OCI-LY3 (cell line): ENCODE data around the gene ARID1B.

Experiments
- H2AFZ ChIP-seq: fragments of 200-600, 300-600 bp; shearing (Covaris generic); 2 replicates; pipeline ENCODE4 v1.6.0; 2014; ENCODE audit warnings: antibody characterized with exemption, low read depth, low read length
- H3K27ac ChIP-seq: fragments of 200-600, 300-600 bp; sonication (generic); 2 replicates; pipeline ENCODE4 v1.5.1; 2014; ENCODE audit warnings: mild to moderate bottlenecking, low read length, moderate library complexity, mixed read lengths
- H3K27me3 ChIP-seq: fragments of 200-600, 300-600 bp; sonication (generic); 2 replicates; pipeline ENCODE4 v1.6.1; 2014; ENCODE audit warnings: low read depth, low read length, mixed read lengths
- H3K36me3 ChIP-seq: fragments of 200-600, 300-600 bp; sonication (generic); replicated peaks from 2 replicates; pipeline ENCODE3; 2014; ENCODE audit warnings: low read depth, low read length, mixed read lengths
- H3K4me1 ChIP-seq: fragments of 300-600, 200-600 bp; sonication (generic); 2 replicates; pipeline ENCODE4 v1.6.1; 2014; ENCODE audit warnings: low read length, mixed read lengths
- H3K4me2 ChIP-seq: fragments of 200-600, 300-600 bp; sonication (generic); 2 replicates; pipeline ENCODE4 v1.6.1; 2014; ENCODE audit warnings: low read length, mixed read lengths
- H3K4me3 ChIP-seq: fragments of 300-600, 200-600 bp; sonication (generic); 2 replicates; pipeline ENCODE4 v1.5.1; 2014; ENCODE audit warnings: antibody characterized with exemption, mild to moderate bottlenecking, low read length, moderate library complexity
- H3K79me2 ChIP-seq: fragments of 300-600, 200-600 bp; shearing (Covaris generic); 2 replicates; pipeline ENCODE4 v1.6.1; 2014; ENCODE audit warnings: mild to moderate bottlenecking, low read length, mixed read lengths
- H3K9ac ChIP-seq: fragments of 300-600, 200-600 bp; shearing (Covaris generic); 2 replicates; pipeline ENCODE4 v1.6.0; 2014; ENCODE audit warnings: mild to moderate bottlenecking, low read length, moderate library complexity
- H3K9me3 ChIP-seq: fragments of 200-600, 300-600 bp; shearing (Covaris generic); 2 replicates; pipeline ENCODE4 v1.6.1; 2014; ENCODE audit warnings: low read length, mixed read lengths; ENCODE audit not compliant: insufficient read depth
- H4K20me1 ChIP-seq: fragments of 200-600, 300-600 bp; sonication (generic); 2 replicates; pipeline ENCODE4 v1.6.1; 2016; ENCODE audit warnings: low read length, mixed read lengths; ENCODE audit not compliant: insufficient read depth
- EZH2phosphoT487 ChIP-seq: fragments of 200-600 bp; shearing (Covaris generic); IDR thresholded peaks from 2 replicates; pipeline ENCODE4 v1.6.1; 2018; ENCODE audit warnings: antibody characterized with exemption, mixed run types, low read depth
- TF ChIP-seq, protein P1 (sequence below): fragments of 200-600, 300-600 bp; sonication (generic); IDR thresholded peaks from 2 replicates; pipeline ENCODE4 v1.5.1; 2014; ENCODE audit warnings: antibody characterized with exemption, low read length, low read depth

ARID1B gene

DNA sequence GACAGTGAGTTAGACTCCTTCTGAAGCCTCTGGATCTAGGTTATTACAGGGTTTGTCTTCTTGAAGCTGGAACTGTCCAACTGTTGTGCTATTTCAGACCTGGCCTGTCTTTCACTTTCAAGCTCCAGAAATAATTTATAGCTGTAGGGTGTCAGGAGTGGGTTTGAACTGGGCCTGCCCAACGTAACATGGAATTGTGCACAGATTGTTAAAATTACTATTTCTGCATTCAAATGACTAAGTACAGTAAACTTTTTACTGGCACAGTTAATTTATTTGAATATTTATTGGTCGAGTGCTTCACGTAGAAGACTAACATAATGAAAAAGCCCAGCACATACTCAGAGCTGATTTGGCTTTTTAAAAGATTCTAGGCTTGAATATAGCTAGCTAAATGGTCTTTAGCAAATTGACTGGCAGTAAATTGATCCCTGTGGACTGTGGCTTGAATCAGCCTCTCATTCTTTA is 74.3 kb downstream of the ARID1B start:
- H3K27me3 ChIP-seq, result 0 out of 2 replicates have a peak, but pooled peaks cover 10% of the 10 kb centered on the region
- no peak overlapping the region for H3K27ac ChIP-seq
- H2AFZ ChIP-seq, result no peak overlapping the region
- peaks cover 98% of the 10 kb centered on the region for H4K20me1 ChIP-seq
- H3K9me3 ChIP-seq, result no peaks in the 10 kb centered on the region
- peaks cover 47% of the 10 kb centered on the region for H3K4me1 ChIP-seq
- H3K9ac ChIP-seq, result no peak overlapping the region
- no peak overlapping the region for H3K4me3 ChIP-seq
- H3K4me2 ChIP-seq, result peak overlapping the region; percentile 31
- no peaks in the 10 kb centered on the region for H3K36me3 ChIP-seq
- no peak for TF ChIP-seq EZH2phosphoT487
- TF ChIP-seq, protein P1, sequence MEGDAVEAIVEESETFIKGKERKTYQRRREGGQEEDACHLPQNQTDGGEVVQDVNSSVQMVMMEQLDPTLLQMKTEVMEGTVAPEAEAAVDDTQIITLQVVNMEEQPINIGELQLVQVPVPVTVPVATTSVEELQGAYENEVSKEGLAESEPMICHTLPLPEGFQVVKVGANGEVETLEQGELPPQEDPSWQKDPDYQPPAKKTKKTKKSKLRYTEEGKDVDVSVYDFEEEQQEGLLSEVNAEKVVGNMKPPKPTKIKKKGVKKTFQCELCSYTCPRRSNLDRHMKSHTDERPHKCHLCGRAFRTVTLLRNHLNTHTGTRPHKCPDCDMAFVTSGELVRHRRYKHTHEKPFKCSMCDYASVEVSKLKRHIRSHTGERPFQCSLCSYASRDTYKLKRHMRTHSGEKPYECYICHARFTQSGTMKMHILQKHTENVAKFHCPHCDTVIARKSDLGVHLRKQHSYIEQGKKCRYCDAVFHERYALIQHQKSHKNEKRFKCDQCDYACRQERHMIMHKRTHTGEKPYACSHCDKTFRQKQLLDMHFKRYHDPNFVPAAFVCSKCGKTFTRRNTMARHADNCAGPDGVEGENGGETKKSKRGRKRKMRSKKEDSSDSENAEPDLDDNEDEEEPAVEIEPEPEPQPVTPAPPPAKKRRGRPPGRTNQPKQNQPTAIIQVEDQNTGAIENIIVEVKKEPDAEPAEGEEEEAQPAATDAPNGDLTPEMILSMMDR, result no peak
- peaks cover 84% of the 10 kb centered on the region for H3K79me2 ChIP-seq

DNA sequence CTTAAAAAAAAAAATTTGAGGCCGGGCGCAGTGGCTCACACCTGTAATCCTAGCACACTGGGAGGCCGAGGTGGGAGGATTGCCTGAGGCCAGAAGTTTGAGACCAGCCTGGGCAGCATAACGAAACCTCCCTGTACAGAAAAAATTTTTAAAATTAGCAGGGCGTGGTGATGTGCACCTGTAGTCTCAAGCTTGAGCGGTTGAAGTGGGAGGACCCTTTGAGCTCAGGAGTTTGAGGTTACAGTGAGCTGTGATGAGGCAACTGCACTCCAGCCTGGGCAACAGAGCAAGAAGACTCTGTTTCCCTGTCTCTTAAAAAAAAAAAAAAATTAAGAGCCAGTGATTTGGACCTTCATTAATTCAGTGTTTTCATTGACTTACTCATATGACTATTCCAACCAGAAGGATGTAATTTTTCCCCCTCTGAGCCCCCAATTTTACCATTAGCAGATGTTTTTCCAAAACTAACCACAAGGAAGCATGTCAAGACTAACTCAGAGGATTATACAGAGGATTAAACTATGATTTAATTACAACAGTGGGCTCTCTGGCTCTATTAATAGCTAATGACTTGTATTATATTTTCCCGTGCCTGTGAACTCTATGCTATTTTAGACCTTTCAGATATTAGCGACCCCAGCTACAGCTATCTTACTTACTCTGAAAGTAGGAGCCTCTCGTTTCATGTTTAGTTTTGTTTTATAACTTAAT is 75.1 kb downstream of the ARID1B start:
- peaks cover 47% of the 10 kb centered on the region for H3K4me1 ChIP-seq
- H3K36me3 ChIP-seq, result no peaks in the 10 kb centered on the region
- no peak overlapping the region for H3K27ac ChIP-seq
- H3K4me3 ChIP-seq, result no peak overlapping the region
- peaks cover 84% of the 10 kb centered on the region for H3K79me2 ChIP-seq
- H3K4me2 ChIP-seq, result no peak overlapping the region
- H2AFZ ChIP-seq, result no peak overlapping the region
- 0 out of 2 replicates have a peak, but pooled peaks cover 10% of the 10 kb centered on the region for H3K27me3 ChIP-seq
- H4K20me1 ChIP-seq, result peaks cover 96% of the 10 kb centered on the region
- TF ChIP-seq, protein P1, result no peak
- TF ChIP-seq EZH2phosphoT487, result no peak
- H3K9ac ChIP-seq, result no peak overlapping the region
- no peaks in the 10 kb centered on the region for H3K9me3 ChIP-seq

GRCh38 chr6:156852858-156853216 is 75.7 kb downstream of the ARID1B start:
- Histone ChIP-seq H4K20me1 (peaks cover 96% of the 10 kb centered on the region), H3K27ac (no peak overlapping the region), H2AFZ (no peak overlapping the region), H3K9me3 (no peaks in the 10 kb centered on the region), H3K9ac (no peak overlapping the region), H3K4me1 (peaks cover 47% of the 10 kb centered on the region), H3K79me2 (peaks cover 85% of the 10 kb centered on the region), H3K4me3 (no peak overlapping the region), H3K4me2 (no peak overlapping the region), H3K27me3 (0 out of 2 replicates have a peak, but pooled peaks cover 10% of the 10 kb centered on the region), H3K36me3 (no peaks in the 10 kb centered on the region)
- TF ChIP-seq EZH2phosphoT487, result no peak
- TF ChIP-seq, protein P1, result no peak

DNA sequence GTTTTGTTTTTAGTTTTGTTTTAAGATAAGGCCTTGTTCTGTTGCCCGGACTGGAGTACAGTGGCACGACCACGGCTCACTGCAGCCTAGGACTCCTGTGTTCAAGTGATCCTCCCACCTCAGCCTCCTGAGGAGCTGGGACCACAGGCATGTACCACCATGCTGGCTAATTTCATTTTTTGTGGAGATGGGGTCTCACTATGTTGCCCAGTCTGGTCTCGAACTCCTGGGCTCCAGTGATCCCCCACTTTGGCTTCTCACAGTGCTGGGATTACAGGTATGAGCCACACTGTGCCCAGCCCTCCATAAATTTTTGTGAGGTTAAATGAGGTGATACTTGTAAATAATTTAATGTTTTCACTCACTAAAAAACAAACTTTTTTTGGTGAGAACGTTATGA is 76.6 kb downstream of the ARID1B start:
- H3K4me3 ChIP-seq, result no peak overlapping the region
- no peak overlapping the region for H2AFZ ChIP-seq
- H3K4me1 ChIP-seq, result peaks cover 47% of the 10 kb centered on the region
- peaks cover 95% of the 10 kb centered on the region for H4K20me1 ChIP-seq
- H3K27ac ChIP-seq, result no peak overlapping the region
- no peak for TF ChIP-seq EZH2phosphoT487
- TF ChIP-seq, protein P1, result no peak
- H3K9ac ChIP-seq, result no peak overlapping the region
- 0 out of 2 replicates have a peak, but pooled peaks cover 10% of the 10 kb centered on the region for H3K27me3 ChIP-seq
- peaks cover 86% of the 10 kb centered on the region for H3K79me2 ChIP-seq
- H3K36me3 ChIP-seq, result no peaks in the 10 kb centered on the region
- no peak overlapping the region for H3K4me2 ChIP-seq
- H3K9me3 ChIP-seq, result no peaks in the 10 kb centered on the region
